GM21619 (cell line): Measurements from ENCODE around the gene RELT.

ENCODE experiments used
- ATAC-seq: cut with Tn5 transposase; IDR thresholded peaks from one replicate; pipeline ENCODE4 v1.9.1; 2021; ENCODE audit not compliant: unreplicated experiment

Gene RELT

DNA sequence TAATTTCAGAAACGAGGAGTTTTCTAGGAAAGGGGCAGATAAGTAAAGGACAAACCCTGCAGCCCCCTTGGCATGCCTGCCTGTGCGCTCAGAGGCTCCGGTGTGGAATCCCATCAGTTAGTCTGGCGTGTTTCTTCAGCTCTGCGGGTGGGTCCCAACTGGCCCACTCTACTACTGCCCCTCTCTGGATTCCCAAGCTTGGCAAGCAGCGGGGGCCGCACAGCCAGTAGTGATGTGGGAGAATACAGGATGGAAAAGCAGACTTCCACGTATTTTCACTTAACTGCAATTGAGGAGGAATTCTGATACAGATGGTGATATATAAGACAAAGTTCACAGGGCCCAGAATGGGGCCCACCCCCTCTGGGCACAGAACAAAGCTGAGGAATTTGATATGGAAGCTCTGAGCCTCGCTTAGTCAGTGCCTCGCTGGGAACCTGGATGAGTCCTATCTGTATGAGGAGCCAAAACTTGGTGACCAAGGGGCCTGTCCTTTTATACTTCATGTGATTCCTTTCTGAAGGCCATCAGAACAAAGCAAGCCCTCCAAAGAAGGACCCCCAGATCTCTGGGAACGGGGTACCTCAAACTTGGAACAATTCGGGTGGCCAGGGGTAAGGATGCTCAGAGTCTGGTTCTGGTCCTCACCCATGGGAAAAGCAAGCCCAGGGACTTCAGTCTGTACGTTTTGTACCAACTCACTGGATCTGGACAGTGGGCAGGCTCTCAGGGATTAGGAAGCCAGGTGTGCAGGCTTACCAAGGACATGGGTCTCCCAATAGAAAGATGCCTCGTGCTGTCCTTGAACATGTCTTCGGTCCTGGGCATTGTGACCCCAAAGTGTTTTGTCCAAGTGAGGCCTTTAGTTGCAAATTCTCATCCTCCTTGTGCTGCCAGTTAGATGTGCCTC is 26.0 kb downstream of the RELT start:
- ATAC-seq = no peak

GRCh38 chr11:73402834-73403185 is 26.6 kb downstream of the RELT start:
- ATAC-seq = no peak

DNA sequence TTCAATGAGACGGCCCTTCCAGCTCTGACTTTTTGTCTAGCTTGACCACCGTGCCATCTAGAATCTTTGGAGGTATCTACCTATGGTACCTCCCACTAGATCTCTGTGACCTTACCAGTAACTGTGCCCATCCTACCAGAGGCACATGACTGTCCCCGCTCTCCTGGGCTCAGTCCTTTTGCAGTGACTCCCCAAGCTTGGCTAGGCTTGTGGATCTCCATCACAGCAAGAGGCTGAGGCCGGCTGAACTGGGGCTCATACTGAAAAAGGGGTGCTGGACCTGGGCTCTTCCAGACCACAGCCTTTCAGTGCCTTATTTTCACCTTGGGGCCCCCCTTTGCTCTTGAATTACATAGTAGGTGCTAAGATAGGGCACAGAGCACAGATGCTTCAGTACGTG is 27.3 kb downstream of the RELT start:
- no peak for ATAC-seq

DNA sequence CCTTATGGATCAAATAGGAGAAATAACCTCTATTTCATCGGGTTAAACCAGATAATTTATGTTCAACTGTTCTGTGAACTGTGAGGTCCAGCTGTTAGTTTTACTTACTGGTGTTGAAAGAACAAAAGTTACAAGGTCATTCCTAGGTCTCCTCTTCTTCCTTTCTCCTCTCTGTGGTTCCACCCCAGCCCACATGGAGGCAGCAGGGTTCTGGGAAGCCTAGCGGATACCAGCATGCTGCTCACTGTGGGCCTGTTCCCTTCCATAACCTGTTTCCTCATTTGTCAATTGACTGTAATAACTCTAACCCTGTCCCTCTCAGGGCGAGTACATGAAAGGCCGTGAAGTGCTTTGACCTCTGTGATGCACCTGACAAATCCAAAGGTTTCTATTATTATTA is 27.8 kb downstream of the RELT start:
- no peak for ATAC-seq

DNA sequence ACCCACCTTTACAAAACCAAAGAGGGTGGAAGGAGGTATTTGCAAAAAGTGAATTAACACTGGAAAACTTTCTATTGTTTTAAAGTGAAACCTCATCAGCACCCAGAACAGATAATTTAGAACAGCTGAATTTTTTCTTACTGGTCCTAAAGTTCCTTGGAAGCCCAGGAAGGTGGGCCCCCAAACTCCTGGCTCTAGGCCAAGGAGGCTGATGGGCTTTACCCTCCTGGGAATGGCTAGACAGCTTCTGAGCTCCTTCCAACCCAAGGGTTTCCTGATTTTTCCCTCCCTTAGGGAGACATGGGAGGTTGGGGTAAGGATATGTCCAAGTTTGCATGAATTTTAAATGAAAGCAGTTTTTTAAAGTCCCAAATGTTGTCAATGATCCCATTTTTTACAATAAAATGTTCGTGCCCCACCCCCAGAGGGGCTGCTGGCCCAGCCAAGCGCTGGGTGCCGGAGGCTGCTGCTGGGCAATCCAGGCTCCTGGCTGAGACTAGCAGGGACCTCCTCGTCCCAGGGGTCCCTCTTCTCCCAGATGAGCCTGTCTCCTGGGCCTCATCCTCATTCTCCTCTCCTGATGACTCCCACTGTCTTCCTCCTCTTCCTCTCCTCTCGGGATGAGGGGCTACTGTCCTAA is 28.4 kb downstream of the RELT start:
- ATAC-seq = no peak

DNA sequence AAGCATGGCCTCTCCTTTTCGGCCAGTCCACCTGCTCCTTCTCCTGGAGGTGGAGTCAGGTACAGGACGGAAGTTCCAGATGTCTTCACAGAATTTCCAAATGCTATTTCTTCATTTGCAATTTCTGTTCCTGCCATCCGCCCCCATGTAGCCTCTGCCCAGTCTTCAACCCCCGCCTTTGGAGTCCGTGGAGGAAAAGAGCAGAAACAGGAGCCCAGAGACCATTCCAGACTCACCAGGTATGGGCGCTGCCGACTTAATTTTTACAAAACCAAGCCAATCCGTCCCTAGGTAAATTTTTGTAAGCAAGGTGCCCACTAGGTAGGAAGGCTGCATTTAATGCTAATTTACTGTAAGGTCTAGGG is 28.9 kb downstream of the RELT start:
- ATAC-seq = no peak

- ATAC-seq = no peak
These were observed 29.9 kb downstream of the RELT start for GRCh38 chr11:73406131-73406530.

GRCh38 chr11:73406619-73407018 is 30.4 kb downstream of the RELT start:
- ATAC-seq = no peak

DNA sequence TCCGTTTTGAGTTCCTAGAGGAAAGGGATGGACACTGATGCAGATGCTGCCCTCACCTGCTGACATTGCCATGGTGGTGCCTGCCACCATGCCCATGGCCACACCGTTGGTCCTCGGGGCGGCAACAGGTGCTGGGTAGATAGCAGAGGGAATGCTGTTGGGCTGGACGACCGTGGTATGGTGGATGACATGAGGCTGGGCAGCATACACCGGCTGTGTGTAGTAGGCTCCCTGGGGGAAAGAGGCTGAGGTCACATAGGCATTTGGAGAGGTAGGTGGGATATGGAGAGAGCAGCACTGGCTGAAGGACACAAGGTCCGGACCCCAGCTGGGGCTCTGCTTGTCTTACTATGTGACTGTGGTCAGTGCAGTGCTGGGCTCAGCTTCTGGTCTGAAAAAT is 33.2 kb downstream of the RELT start:
- no peak for ATAC-seq

DNA sequence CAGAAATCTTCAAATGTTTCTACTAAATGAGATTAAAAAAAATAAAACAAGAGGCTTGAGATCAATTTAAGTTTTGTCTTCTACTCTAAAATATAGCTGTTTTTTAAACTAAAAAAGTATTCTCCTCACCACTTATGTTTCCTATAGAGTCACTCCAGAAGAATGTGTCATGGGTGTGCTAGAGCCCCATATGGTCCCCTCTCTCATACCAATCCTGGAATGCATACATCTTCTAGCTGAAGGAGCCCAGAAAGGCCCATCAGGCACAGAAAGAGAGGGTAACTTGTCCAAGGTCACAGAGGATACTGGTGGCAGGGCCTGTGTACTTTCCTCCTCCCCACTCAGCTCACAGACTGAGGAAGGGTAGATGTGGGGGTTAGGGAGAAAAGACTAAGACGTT is 34.4 kb downstream of the RELT start:
- no peak for ATAC-seq

GRCh38 chr11:73411031-73411430 is 34.8 kb downstream of the RELT start:
- ATAC-seq = no peak

DNA sequence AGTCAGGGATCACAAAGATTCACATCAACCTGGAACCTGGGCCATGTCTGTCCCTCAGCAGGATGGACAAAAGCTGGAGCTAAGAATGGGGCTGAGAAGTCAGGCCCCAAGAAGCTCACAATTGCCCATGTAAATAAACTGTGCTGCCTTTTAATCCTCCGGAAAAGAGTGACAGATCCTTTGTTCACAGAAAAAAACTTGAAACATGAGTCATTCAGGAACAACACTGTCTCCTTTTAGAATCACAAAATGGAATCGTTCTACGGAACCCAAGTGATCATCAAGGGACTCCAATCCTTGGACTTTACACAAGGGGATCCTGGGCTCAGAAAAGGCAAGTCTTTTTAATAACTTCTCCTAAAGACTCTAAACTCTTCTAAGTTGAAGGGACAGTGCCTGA is 36.1 kb downstream of the RELT start:
- ATAC-seq = no peak

GRCh38 chr11:73413256-73413655 is 37.1 kb downstream of the RELT start:
- no peak for ATAC-seq

DNA sequence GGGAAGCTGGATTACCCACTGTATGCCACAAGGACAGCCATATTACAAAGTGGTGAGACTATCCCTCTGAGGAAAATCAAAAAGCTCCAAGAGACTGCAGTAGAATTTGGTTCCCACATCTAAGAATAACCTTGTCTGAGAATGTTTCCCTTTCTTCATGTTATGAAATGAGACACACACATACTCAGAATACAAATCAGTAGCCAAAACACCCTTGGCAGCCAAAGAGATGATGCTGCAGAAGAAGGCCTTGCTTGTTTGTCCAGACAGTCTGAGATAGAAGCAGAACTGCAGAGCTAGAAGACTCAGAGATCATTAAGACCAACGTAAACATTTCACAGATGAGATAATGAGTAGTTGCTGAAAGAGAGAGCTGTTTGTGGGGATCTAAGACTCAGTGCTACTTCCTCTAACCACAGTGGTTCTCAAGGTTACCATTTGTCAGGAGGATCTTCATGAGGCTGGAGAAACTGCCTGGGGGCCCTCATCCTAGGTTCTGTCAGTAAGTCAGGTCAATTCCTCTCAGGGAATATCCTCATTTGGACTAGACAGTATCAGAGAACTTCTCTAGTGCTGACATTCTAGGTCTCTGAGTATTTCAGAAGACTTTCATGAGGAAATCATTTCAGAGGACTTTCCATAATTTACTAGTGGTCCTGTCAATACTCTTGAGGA is 38.9 kb downstream of the RELT start:
- no peak for ATAC-seq

- no peak for ATAC-seq
These were observed 39.8 kb downstream of the RELT start for GRCh38 chr11:73415854-73416615.

DNA sequence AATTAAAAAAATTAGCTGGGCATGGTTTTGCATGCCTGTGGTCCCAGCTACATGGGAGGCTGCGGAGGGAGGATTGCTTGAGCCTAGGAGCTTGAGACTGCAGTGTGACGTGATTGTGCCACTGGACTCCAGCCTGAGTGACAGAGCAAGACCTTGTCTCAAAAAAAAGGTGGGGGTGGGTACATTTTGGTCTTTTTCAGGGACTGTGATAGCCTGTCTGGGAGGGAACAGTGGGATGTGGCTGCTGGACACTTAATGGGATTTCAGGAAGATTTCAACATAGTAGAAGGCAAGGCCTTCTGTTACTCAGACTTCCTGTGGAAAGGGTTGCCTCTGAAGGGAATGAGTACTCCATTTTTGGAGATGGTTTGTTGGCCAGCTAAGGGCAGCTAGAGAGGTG is 40.6 kb downstream of the RELT start:
- no peak for ATAC-seq

DNA sequence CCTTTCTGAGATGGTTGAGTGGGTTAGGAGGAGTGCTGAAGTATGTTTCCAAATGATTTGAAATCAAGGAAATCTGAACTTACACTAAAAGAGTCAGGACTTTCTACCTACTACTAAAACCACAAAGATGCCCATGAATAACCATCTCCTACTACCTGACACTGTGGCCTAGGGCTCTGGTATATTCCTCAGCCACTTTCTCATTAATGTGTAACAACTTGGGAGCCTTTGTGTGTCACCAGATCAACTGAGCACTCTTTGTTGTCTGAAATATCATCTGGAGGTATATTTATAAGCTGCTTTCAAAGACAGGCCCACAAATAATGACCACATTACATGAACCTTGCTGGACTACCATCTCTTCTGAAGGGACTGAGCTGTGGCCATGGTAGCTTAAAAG is 43.9 kb downstream of the RELT start:
- ATAC-seq = no peak

- ATAC-seq = no peak
These were observed 46.7 kb downstream of the RELT start for GRCh38 chr11:73422886-73423285.

- no peak for ATAC-seq
These were observed 47.3 kb downstream of the RELT start for GRCh38 chr11:73423506-73423905.

DNA sequence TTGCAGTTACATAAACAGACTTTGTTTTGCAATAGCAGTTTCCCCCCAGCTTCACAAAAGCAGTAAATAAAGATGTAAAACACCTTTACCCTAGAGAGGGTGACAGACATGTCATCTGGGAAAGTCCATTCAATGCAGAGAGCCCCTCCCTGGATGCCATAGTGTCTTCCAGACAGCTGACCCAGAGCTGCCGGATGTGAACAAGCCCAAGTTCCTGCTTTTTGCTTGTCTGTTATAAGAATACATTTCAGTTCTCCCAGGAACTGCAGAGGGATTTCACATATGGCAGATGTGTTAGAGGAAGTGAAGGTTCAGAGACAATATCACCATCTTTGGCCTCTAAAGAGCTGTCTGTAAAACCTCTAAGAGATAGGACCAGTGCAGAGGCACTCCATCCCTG is 48.9 kb downstream of the RELT start:
- ATAC-seq = no peak

DNA sequence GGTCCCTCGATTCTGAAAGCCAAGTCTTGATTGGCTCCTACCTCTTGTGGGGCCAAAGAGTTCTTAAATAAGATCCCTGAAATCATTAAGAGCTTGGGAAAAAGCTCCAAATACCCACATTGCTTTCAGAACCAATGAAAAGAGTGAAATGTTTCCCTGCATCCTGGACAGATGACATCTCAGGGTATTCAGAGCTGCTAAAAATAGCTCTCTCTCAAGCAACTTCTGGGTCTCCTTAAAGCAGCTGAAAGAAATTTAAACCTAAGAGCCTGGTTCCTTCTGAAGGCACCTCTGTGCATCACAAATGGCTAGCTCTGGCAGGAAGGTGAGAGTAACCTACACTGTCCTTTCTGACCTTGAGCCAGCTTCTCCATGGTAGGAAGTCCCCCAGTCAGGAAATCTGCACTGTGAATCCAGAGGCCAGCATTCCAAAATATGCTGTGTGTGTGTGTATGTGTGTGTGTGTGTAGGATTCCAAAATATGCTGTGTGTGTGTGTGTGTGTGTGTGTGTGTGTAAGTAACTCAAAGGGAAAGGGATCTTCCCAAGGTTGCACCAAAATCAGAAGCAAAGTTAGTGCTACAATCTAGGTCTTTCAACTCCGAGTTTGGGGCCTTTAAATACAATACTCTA is 50.1 kb downstream of the RELT start:
- no peak for ATAC-seq
